Activated CD4-positive, alpha-beta T cell treated with anti-CD3 and anti-CD28 coated beads for 4 hours (primary cell): ENCODE measurements around the gene GAS5.
"Not testable (repeated sequence)": the region's sequence is repeated elsewhere in the genome, so short reads cannot be mapped to it uniquely, and the experiment has no call there.

Experiments
- DNase-seq, 2 donors: peaks; one replicate each; pipeline ENCODE4 v3.0.0-alpha.2; 2020

Gene GAS5

GRCh38 chr1:173867753-173868265, at the start of gene GAS5:
TSS of gene GAS5 (minus strand) at chr1:173867989.
- DNase-seq: peak; percentile 100

- no peak for DNase-seq
Observed at GRCh38 chr1:173917149-173917548, 49.4 kb upstream of the GAS5 start, which contains the start of gene SERPINC1. TSS of gene SERPINC1 (minus strand) at chr1:173917327. CDS start at chr1:173917259, 68 bp downstream.

- no peak for DNase-seq
Observed at GRCh38 chr1:173916667-173917066, 48.9 kb upstream of the GAS5 start.

- no peak for DNase-seq
Observed at GRCh38 chr1:173915596-173915995, 47.8 kb upstream of the GAS5 start.

GRCh38 chr1:173914366-173914871, 46.6 kb upstream of the GAS5 start:
- peak in 1 of 2 donors; percentile 11 for DNase-seq

GRCh38 chr1:173913111-173913510, 45.3 kb upstream of the GAS5 start:
- DNase-seq: no peak

- no peak for DNase-seq
Observed at GRCh38 chr1:173903827-173904531, 36.2 kb upstream of the GAS5 start.

- no peak for DNase-seq
Observed at GRCh38 chr1:173900992-173901391, 33.2 kb upstream of the GAS5 start.

- DNase-seq: no peak
Observed at GRCh38 chr1:173900427-173900826, 32.6 kb upstream of the GAS5 start.

- DNase-seq: no peak
Observed at GRCh38 chr1:173894189-173894588, 26.4 kb upstream of the GAS5 start.

- DNase-seq: no peak
Observed at GRCh38 chr1:173893611-173894010, 25.8 kb upstream of the GAS5 start.

- no peak for DNase-seq
Observed at GRCh38 chr1:173889885-173890284, 22.1 kb upstream of the GAS5 start.

GRCh38 chr1:173888749-173889148, 21.0 kb upstream of the GAS5 start:
- DNase-seq: no peak

GRCh38 chr1:173887627-173888026, 19.8 kb upstream of the GAS5 start:
- no peak for DNase-seq

GRCh38 chr1:173886746-173887611, 19.2 kb upstream of the GAS5 start:
- DNase-seq: no peak

GRCh38 chr1:173884701-173885100, 16.9 kb upstream of the GAS5 start:
- DNase-seq: no peak

- DNase-seq: not testable (repeated sequence)
Observed at GRCh38 chr1:173881117-173881516, 13.3 kb upstream of the GAS5 start.

- no peak for DNase-seq
Observed at GRCh38 chr1:173878251-173878650, 10.5 kb upstream of the GAS5 start.

GRCh38 chr1:173876732-173877131, 8.9 kb upstream of the GAS5 start:
- DNase-seq: no peak

GRCh38 chr1:173871500-173871899, 3.7 kb upstream of the GAS5 start:
- DNase-seq: no peak

- DNase-seq: no peak
Observed at GRCh38 chr1:173871091-173871490, 3.3 kb upstream of the GAS5 start.

- no peak for DNase-seq
Observed at GRCh38 chr1:173870252-173871075, 2.7 kb upstream of the GAS5 start.

GRCh38 chr1:173869021-173869359, 1.2 kb upstream of the GAS5 start:
- DNase-seq: no peak
